Calu3 (cell line): ENCODE data around the gene PRMT2. TPM values are rescaled to one million over a fixed set of nuclear protein-coding genes. Genes with fewer than 3 reads are reported as not detected.
"Not testable (repeated sequence)": the region's sequence is repeated elsewhere in the genome, so short reads cannot be mapped to it uniquely, and the experiment has no call there.

Experiments used
- BruUV-seq: library from RNA; stranded (reverse); fragments of 400-500 nt; replicated peaks from 2 replicates; lab custom pipeline; 2021; lab: Mats Ljungman, UMichigan
- CTCF ChIA-PET: fragments of 300-600 bp; sonication (Branson Sonifier 250); formaldehyde crosslinking; loops from one replicate; lab custom pipeline; 2022; ENCODE audit warnings: antibody characterized with exemption; lab: Charles Lee
- DNase-seq: peaks from one replicate; pipeline ENCODE4 v3.0.0; 2022
- H3K27ac Mint-ChIP-seq: one replicate; pipeline ENCODE4 v1.8.0; 2022; ENCODE audit warnings: mixed read lengths; ENCODE audit not compliant: unreplicated experiment
- H3K27me3 Mint-ChIP-seq: one replicate; pipeline ENCODE4 v1.8.0; 2022; ENCODE audit warnings: mixed read lengths; ENCODE audit not compliant: unreplicated experiment
- H3K36me3 Mint-ChIP-seq: one replicate; pipeline ENCODE4 v1.8.0; 2022; ENCODE audit warnings: mild to moderate bottlenecking, moderate library complexity, mixed read lengths; ENCODE audit not compliant: insufficient read depth, unreplicated experiment
- H3K4me1 Mint-ChIP-seq: one replicate; pipeline ENCODE4 v1.8.0; 2022; ENCODE audit warnings: mild to moderate bottlenecking, low read depth, mixed read lengths; ENCODE audit not compliant: unreplicated experiment
- H3K4me3 Mint-ChIP-seq: one replicate; pipeline ENCODE4 v1.8.0; 2022; ENCODE audit warnings: mild to moderate bottlenecking, low read depth, moderate library complexity, mixed read lengths; ENCODE audit not compliant: unreplicated experiment
- H3K9me3 Mint-ChIP-seq: one replicate; pipeline ENCODE4 v1.8.0; 2022; ENCODE audit warnings: low read depth, mixed read lengths; ENCODE audit not compliant: unreplicated experiment
- intact Hi-C: fragments of 100-400 bp; cut with micrococcal nuclease; formaldehyde crosslinking; loops from one replicate; pipeline ENCODE4 v1.10.0; 2022; ENCODE audit not compliant: unreplicated experiment
- total RNA-seq: library from RNA; stranded (reverse); gene quantifications from 2 replicates; pipeline ENCODE4 v1.2.3, GENCODE V29; 2022
- TF ChIP-seq, protein P1 (sequence below): fragments of 200-600 bp; IDR thresholded peaks from one replicate; pipeline ENCODE4 v1.8.0; 2022; ENCODE audit warnings: antibody characterized with exemption; ENCODE audit not compliant: unreplicated experiment

The PRMT2 gene
- total RNA-seq, 1 experiment from 2014 or later: 59.4 TPM

DNA sequence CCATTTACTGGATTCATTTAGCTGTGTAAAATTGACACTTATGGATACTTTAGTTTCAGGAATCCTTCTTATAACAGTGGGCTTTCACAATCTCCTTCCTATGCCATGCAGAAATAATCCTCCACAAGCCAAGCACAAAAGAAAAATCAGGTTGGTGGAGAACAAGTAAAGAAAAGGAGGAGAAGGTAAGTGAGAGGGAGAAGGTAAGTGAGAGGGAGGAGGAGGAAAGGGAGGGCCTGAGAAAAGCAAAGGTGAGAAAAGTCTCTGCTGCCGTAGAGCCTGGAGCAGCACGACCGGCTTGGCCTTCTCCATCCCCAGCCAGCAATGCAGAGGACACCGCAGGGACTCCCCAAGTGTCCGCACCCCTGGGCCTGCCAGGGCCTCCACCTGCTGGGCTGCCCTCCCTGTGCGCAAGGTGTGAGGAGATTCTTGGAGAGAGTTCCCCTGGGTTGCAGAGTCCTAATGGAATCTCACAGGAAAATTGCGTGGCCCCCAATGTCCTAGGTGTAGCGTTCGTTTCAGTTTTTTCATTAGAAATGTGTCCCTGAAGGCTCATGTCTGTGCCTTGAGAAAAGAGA is 39.0 kb downstream of the PRMT2 start:
- Mint-ChIP-seq H3K4me1 (no peaks in the 10 kb centered on the region), H3K27me3 (no peaks in the 10 kb centered on the region), H3K36me3 (peaks cover 6% of the 10 kb centered on the region), H3K9me3 (no peaks in the 10 kb centered on the region), H3K27ac (no peak overlapping the region), H3K4me3 (no peak overlapping the region)
- CTCF ChIA-PET: no interaction called here
- no TSS peak for BruUV-seq
- no peak for DNase-seq
- intact Hi-C loops: no loop called here
- TF ChIP-seq, protein P1, sequence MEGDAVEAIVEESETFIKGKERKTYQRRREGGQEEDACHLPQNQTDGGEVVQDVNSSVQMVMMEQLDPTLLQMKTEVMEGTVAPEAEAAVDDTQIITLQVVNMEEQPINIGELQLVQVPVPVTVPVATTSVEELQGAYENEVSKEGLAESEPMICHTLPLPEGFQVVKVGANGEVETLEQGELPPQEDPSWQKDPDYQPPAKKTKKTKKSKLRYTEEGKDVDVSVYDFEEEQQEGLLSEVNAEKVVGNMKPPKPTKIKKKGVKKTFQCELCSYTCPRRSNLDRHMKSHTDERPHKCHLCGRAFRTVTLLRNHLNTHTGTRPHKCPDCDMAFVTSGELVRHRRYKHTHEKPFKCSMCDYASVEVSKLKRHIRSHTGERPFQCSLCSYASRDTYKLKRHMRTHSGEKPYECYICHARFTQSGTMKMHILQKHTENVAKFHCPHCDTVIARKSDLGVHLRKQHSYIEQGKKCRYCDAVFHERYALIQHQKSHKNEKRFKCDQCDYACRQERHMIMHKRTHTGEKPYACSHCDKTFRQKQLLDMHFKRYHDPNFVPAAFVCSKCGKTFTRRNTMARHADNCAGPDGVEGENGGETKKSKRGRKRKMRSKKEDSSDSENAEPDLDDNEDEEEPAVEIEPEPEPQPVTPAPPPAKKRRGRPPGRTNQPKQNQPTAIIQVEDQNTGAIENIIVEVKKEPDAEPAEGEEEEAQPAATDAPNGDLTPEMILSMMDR: no peak

DNA sequence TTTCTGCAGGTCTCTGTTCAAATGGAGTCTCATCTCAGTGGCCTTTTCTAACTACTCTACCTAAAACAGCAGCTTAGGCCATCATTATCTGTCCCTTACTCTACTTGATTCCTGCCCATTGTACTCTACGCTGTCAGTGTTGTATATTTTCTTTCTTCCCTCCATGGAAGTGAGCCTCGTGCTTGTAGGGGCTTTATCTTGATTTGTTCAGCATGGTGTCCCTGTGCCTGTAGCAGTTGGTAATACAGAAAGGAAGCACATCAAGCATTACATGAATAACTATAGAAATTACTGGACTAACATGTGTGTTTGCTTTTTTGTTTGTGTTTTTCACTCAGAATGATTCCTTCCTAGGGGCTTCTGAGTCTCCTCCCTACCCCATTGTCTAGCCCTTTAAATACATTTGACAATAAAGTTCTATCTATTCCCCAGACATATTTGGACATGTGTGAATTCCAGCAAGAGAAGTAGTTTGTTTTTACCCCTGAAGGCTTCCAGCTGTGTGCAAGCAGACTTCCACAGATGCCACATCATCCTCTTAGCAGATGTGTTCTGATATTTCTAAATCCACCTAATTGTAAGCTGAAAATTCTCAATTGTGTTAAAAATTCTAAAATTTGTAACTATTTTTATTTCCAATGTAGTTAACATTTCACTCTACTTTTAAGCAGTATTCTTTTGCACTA is 40.3 kb downstream of the PRMT2 start:
- TF ChIP-seq, protein P1: no peak
- H3K4me1 Mint-ChIP-seq: no peaks in the 10 kb centered on the region
- no TSS peak for BruUV-seq
- H3K9me3 Mint-ChIP-seq: no peaks in the 10 kb centered on the region
- H3K27ac Mint-ChIP-seq: no peak overlapping the region
- H3K4me3 Mint-ChIP-seq: no peak overlapping the region
- intact Hi-C loops: no loop called here
- CTCF ChIA-PET: interaction anchor here (0.6 kb wide), 1 partner anchor 153 kb away, joined by 5 read pairs; no protein-coding TSS in a partner anchor
- H3K27me3 Mint-ChIP-seq: no peaks in the 10 kb centered on the region
- peaks cover 6% of the 10 kb centered on the region for H3K36me3 Mint-ChIP-seq
- DNase-seq: no peak

DNA sequence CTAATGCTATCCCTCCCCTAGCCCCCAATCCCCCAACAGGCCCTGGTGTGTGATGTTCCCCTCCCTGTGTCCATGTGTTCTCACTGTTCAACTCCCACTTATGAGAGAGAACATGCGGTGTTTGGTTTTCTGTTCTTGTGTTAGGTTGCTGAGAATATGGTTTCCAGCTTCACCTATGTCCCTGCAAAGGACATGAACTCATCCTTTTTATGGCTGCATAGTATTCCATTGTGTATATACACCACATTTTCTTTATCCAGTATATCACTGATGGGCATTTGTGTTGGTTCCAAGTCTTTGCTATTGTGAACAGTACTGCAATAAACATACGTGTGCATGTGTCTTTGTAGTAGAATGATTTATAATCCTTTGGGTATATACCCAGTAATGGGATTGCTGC is 41.1 kb downstream of the PRMT2 start:
- intact Hi-C loops, H3K36me3 Mint-ChIP-seq, H3K9me3 Mint-ChIP-seq, BruUV-seq, H3K27ac Mint-ChIP-seq, H3K4me1 Mint-ChIP-seq, DNase-seq, H3K4me3 Mint-ChIP-seq, H3K27me3 Mint-ChIP-seq: not testable (repeated sequence)
- CTCF ChIA-PET: interaction anchor here (0.6 kb wide), 1 partner anchor 154 kb away, joined by 5 read pairs; no protein-coding TSS in a partner anchor

- CTCF ChIA-PET, BruUV-seq, H3K9me3 Mint-ChIP-seq, H3K4me1 Mint-ChIP-seq, H3K27me3 Mint-ChIP-seq, H3K4me3 Mint-ChIP-seq, intact Hi-C loops, H3K36me3 Mint-ChIP-seq, H3K27ac Mint-ChIP-seq, DNase-seq: not testable (repeated sequence)
Measured at GRCh38 chr21:46681593-46681992, 46.1 kb downstream of the PRMT2 start.

DNA sequence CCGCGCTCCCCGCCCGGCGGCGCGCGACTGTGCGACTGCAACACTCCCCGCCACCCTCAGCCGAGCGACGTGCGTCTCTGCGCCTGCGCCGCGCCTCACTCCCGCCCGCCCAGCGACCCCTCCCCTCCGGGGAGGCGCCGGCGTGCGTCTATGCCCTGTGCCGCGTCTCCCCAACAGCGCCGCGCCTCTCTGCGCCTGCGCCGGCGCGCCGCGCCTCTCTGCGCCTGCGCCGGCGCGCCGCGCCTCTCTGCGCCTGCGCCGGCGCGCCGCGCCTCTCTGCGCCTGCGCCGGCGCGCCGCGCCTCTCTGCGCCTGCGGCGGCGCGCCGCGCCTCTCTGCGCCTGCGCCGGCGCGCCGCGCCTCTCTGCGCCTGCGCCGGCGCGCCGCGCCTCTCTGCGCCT is 63.2 kb downstream of the PRMT2 start:
- H3K9me3 Mint-ChIP-seq, H3K4me1 Mint-ChIP-seq, BruUV-seq, H3K4me3 Mint-ChIP-seq, H3K36me3 Mint-ChIP-seq, DNase-seq, H3K27me3 Mint-ChIP-seq, H3K27ac Mint-ChIP-seq, intact Hi-C loops, CTCF ChIA-PET: not testable (repeated sequence)

- H3K4me1 Mint-ChIP-seq, H3K4me3 Mint-ChIP-seq, BruUV-seq, H3K27ac Mint-ChIP-seq, CTCF ChIA-PET, H3K27me3 Mint-ChIP-seq, H3K36me3 Mint-ChIP-seq, intact Hi-C loops, DNase-seq, H3K9me3 Mint-ChIP-seq: not testable (repeated sequence)
Measured at GRCh38 chr21:46699104-46699503, 63.6 kb downstream of the PRMT2 start.

Other genes with a start within 250 kb of the PRMT2 start
- gene DIP2A, start 176.8 kb upstream of the PRMT2 start, total RNA-seq: 27.8 and 29.3 TPM in 2 replicates
- gene S100B, start 30.6 kb upstream of the PRMT2 start, total RNA-seq: not detected in 2 replicates